Epidermal melanocyte (primary cell): ENCODE results near the gene TRIM28.
"Not testable (repeated sequence)": the region's sequence is repeated elsewhere in the genome, so short reads cannot be mapped to it uniquely, and the experiment has no call there.

ENCODE experiments used
- DNase-seq: peaks from one replicate; pipeline ENCODE4 v3.0.0; 2011; ENCODE audit warnings: low spot score; ENCODE audit not compliant: insufficient read length

Gene TRIM28

DNA sequence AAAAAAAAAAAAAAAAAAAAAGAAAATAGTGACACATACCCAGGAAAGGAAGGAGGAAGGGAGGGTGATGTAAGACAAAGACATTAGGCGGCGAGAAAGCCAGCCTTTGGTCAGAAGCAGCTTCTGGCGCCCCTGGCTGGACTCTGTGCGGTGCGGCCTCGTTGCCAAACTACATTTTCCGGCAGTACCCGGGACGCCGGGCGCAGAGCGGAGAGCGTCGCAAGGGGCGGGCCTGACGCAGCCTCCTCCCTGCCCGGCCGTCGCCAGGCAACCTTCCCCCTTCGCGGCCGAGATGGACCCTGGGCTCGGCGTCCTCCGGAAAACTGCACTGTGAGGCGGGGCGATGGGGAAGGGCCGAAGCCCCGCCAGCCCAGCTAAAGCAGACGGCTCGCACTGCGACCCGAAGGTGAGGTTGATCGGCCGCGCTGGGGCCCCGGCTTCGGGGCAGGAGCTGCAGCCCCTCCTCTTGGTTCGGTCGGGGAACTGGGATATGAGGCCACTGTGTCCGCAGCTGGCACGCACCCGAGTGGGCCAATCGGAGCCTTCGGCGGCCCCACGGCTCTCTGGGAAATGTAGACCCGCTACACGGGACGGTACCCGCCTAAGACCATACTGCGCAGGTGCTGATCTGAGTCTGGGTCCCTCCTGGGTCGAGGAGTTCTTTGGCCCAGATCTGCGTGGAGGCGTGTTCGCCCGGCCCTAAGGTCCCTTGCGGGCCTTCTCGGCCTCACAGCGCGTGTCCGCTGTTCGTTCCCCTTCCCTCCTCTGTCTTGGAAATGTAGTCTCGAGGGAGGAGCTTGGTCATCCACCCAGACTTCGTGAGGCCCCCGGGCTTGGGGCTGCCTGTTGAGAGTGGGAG is 31.5 kb downstream of the TRIM28 start:
- DNase-seq = peak; percentile 87

DNA sequence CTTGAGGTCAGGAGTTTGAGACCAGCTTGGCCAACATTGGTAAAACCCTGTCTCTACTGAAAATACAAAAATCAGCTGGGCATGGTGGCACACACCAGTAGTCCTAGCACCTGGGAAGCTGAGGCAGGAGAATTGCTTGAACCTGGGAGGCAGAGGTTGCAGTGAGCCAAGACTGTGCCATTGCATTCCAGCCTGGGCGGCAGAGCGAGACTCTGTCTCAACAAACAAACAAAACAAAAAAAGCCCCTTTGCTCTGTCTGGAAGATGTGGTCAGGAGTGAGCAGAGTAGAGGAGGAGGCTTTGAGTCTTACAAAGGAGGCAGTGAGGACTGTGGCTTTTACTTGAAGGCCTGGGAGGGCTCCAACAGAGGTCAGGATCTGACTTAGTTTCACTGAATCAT is 33.7 kb downstream of the TRIM28 start:
- not testable (repeated sequence) for DNase-seq

DNA sequence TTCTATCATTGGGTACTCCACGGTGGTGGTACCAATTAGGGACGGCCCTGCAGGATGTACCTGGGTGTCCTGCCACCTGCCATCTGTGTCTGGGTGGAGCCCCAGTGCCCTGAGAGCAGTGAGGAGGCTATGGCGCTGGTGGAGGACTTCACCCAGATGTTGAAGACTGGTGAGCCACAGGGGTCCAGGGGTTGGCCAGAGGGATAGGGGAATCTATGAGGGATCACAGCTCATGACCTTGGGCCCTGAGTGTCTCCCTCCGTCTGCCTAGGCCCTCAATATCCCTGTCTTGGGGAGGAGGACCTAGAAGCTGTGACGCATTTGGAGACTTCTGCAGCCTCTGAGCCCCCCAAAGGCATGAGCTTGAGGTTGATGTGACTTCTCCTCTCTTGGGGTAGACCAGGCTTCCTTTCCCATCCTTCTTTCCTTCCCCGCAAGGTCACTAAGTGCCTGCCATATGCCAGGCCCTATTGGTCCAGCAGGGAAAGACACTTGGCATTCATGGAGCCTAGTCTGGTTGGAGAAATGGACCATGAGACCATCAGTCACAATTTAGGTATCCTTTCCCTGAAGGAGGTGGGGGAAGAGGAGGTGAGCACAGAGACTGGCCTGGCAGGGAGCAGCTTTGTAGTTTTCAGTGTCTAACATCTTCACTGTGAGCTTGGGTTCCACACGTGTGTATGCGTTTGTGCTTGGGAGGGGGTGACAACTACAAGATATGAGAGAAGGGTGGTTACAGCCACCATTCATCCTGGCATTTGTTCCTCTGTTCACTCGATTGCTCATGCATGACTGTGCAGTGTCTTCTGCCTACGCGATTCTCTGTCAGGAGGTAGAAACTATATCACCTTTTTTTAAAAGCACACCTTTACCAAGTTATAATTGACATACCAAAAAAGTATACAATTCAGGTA is 34.4 kb downstream of the TRIM28 start:
- no peak for DNase-seq

DNA sequence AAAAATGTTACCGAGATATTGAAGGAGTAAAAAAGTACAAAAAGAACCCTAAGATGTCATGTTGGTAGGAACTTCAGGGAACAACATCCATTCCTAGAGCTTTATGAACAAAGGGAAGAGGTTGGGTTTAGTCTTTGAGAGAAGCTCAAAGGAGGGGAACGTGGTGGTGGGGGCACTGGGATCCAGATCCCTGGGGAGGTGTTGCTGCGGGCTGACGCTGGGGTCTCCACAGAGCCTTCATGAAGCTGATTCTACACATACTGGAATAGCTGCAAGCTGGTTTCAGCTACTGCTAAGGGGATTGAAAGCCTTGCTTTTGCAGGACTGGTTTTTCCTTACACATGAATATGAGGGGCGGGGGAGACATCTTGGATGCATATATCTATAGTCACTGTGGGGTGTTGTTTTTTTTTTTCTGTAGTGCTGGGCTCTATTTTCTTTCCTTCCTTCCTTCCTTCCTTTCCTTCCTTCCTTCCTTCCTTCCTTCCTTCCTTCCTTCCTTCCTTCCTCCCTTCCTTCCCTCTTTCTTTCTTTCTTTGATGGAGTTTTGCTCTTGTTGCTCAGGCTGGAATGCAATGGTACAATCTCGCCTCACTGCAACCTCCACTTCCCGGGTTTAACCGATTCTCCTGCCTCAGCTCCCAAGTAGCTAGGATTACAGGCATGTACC is 35.7 kb downstream of the TRIM28 start:
- no peak for DNase-seq

DNA sequence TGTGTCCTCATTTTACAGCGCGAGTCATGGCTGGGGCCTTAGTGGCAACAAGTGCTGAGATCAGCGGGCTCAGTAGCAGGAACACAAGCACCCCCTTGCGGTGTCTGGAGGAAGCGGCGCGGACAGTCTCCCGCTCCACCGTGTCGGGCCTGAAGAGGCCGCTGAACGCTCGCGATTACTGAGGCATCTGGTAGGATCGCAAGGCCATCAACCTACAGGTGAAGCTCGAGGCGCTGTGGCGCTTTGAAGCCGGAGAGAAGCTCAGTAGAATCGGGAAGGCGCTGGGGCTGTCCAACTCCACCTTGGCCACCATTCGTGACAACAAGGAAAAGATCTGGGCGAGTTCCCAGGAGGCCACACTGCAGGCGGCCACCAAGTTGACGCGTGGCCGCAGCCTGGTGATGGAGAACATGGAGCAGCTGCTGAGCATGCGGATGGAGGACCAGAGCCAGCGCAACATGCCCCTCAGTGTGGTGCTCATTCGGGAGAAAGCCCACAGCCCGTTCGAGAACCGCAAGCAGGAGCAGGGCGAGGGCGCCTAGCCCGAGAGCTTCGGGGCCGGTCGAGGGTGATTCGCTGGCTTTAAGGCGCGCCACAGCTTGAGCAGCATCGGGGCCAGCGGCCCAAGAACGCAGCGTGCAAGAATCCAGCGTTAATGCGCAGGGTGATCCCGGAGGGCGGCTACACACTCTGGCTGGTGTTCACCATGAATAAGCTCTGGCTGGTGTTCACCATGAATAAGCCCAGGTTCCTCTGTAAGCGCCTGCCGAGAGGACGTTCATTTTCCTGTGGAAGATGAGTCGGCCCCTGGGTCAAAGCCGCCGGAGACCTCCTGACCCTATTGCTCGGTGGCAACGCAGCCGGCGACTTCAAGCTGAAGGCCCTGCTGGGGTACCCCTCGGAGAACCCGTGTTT is 37.6 kb downstream of the TRIM28 start:
- peak; percentile 39 for DNase-seq

DNA sequence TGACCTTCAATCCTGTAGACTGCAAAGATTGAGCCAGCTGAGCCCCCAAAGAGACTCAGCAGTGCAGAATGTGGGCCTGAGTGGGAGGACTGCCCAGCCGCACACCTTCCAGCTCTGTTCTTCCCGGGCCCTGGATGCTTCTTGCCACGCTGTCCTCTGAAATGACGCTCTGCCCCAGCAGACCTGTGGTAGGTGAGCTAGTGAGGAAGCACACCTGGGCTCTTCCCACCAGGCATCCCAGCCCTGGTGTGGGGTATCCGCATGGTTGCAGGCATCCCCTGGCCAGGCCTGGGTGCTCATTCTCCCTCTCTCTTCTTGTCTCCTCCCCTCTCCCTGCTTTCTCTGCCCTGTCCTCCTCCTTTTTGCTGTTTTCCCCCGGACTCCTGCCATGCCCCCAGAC is 39.1 kb downstream of the TRIM28 start:
- DNase-seq = no peak

DNA sequence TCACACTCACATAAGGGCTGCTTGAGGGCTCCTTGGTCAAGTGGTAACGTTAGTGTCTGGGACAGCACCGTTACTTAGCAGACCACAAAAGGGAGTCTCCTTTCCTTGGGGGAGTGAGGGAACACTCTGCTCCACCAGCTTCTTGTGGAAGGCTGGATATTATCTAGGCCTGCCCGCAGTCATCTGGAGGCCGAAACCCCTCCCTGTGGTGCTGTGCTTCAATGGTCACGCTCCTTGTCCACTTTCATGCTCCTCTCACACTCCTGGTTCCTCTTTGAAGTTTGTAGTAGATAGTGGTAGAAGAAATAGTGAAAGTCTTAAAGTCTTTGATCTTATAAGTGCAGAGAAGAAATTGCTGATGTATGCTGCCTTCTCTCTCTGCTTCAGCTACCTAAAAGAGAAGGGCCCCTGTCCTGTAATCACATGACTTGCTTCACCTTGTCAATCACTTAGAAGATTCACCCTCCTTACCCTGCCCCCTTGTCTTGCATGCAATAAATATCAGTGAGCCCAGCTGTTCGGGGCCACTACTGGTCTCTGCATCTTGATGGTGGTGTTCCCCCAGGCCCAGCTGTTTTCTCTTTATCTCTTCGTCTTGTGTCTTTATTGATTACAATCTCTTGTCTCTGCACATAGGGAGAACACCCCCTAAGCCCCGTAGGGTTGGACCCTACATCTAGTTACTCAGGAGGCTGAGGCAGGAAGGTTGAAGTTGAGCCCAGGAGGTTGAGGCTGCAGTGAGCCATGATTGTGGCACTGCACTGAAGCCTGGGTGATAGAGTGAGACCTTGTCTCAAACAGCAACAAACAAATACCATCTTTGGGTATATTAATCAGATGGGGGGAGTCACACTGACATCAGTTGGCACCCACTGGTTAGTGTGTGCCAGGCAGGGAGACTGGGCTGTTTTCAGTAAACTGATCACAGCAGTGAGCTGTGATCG is 40.9 kb downstream of the TRIM28 start:
- DNase-seq = no peak

DNA sequence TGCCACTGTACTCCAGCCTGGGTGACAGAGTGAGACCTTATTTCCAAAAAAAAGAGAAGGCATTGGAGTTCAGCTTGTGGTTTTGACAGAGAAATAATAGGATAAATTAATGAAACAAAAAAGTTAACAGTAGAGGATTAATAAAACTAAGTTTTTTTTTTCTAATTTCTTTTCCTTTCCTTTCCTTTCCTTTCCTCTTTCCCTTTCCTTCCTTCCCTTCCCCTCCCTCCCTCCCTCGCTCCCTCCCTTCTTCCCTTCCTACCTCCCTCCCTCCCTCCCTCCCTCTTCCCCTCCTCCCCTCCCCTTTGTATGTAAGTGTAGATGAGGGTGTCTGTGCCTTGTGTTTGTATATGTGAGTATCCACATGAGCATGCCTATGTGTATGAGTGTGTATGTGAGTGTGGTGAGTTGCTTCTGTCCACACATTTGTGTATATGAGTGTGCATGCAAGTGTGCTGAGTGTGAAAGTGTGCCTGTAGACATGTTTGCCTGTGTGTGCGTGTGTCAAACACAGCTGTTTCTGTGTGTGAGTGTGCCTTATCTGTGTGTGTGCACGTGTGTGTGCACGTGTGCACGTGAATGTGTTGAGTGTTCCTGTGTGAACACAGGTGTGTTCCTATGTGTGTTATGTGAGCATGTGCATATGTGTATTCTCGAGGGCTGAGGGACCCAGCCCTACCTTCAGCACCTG is 41.7 kb downstream of the TRIM28 start:
- DNase-seq = no peak

DNA sequence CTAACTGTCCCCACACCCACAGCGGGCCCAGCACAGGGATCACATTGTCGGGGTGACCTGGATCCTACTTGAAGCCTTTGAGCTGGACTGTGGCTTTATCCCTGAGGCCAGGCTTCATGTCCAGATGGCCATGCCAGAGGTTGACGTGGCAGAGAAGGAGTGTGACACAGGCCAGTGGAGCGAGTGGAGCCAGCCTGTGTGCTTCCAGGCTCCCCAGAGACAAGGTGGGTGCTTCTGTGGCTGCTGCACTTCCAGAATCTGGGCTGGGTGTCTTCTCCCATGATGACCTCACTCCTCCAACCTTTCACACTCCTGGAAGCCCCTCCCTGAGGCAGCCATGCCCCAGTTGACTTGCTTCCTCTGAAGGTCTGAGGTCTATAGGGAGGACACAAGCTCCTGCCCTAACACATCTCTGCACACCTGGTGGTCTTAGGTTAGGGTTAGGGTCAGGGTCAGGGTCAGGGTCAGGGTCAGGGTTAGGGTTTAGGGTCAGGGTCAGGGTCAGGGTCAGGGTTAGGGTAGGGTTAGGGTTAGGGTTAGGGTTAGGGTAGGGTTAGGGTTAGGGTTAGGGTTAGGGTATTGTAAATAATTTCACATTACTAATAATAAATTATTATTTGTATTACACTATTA is 42.4 kb downstream of the TRIM28 start:
- no peak for DNase-seq
